ENCODE data around the gene C4B. TPM values are rescaled to one million over a fixed set of nuclear protein-coding genes. Genes with fewer than 3 reads are reported as not detected.
"Not testable (repeated sequence)": the region's sequence is repeated elsewhere in the genome, so short reads cannot be mapped to it uniquely, and the experiment has no call there.

C4B gene
- total RNA-seq, 1 experiment from 2014 or later: 2.6 TPM

DNA sequence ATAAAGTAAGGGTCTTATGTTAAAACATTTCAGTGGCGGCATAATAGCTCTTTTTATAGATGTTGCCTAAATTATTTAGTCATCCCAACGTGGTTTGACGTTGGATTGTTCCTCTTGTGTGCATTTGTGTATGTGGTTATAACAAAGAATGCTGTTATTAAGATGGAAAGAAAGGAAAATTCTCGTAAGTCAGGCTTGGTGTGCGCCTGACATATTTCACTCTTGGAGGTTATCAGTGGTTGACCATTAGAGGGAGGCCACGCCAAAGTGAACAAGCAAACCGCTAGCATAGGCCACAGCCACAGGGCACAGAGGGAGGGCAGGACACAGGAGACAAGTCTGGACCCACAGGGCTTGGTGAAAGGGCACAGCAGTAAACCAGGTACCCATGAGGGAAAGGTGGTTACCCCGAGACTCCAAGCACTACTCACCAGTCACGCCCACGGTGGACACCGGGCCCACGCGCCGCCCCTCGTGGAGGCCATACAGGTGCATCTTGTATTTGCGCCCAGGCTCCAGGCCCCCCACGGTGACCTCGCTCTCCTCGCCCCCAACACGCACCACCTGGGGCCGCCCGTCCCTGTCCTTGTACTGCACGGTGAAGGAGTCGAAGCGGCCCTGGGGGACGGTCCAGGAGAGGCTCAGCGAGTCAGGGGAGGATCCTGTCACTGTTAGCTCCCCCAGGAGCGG is 46.5 kb downstream of the C4B start:
- Histone ChIP-seq H2AFZ (ENCODE audit: low read length) (no peak overlapping the region), H3K9ac (ENCODE audit: low read length) (no peak overlapping the region), H3K9me2 (replicated peaks; ENCODE audit: low read length) (no peaks in the 10 kb centered on the region), H3F3A (ENCODE audit: low read length, unreplicated experiment) (no peaks in the 10 kb centered on the region), H3K9me3 (ENCODE audit: low read length) (no peaks in the 10 kb centered on the region), H3K4me1 (ENCODE audit: insufficient read depth, low read length) (no peaks in the 10 kb centered on the region), H3K36me3 (ENCODE audit: low read depth, low read length) (no peaks in the 10 kb centered on the region), H4K20me1 (ENCODE audit: low read length) (no peaks in the 10 kb centered on the region), H3K4me2 (ENCODE audit: low read length) (no peak overlapping the region), H3K27me3 (ENCODE audit: low read length) (no peaks in the 10 kb centered on the region), H3K79me2 (ENCODE audit: low read length) (no peaks in the 10 kb centered on the region), H3K4me3 (ENCODE audit: low read length) (no peak overlapping the region), H3K27ac (ENCODE audit: low read length) (no peak overlapping the region)
- DNase-seq (no peak), ATAC-seq (peak; percentile 43; the same call in 1 of the 2 replicates)
- BruUV-seq (replicated peaks): no TSS peak
- ChIA-PET POLR2A (ENCODE audit: unreplicated experiment) (no interaction called here), CTCF (no interaction called here)
- intact Hi-C loops (cut with micrococcal nuclease): no loop called here
- TF ChIP-seq EZH2 (IDR thresholded peaks at IDR 0.05; ENCODE audit: low read length, unreplicated experiment) (no peak), EZH2phosphoT487 (IDR thresholded peaks at IDR 0.05; ENCODE audit: borderline replicate concordance, low read length) (no peak)
- TF ChIP-seq, protein P1, sequence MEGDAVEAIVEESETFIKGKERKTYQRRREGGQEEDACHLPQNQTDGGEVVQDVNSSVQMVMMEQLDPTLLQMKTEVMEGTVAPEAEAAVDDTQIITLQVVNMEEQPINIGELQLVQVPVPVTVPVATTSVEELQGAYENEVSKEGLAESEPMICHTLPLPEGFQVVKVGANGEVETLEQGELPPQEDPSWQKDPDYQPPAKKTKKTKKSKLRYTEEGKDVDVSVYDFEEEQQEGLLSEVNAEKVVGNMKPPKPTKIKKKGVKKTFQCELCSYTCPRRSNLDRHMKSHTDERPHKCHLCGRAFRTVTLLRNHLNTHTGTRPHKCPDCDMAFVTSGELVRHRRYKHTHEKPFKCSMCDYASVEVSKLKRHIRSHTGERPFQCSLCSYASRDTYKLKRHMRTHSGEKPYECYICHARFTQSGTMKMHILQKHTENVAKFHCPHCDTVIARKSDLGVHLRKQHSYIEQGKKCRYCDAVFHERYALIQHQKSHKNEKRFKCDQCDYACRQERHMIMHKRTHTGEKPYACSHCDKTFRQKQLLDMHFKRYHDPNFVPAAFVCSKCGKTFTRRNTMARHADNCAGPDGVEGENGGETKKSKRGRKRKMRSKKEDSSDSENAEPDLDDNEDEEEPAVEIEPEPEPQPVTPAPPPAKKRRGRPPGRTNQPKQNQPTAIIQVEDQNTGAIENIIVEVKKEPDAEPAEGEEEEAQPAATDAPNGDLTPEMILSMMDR (conservative IDR thresholded peaks at IDR 0.05; ENCODE audit: low read depth, low read length): no peak

DNA sequence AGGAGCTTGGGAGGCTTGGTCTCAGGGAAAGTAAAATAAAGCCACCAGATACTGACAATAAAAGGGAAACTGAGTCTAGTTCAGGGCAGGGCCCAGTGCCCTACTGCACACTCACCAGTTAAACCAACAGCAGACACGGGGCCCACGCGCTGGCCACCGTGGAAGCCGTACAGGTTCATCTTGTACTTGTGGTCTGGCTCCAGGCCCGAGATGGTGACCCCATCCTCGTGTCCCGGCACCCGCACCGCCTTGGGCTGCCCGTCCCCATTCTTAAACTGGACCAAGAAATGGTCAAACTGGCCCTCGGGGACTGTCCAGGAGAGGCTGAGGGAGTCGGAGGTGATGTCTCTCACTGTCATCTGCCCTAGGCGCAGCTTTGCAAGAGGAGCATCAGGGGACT is 50.1 kb downstream of the C4B start:
- no TSS peak for BruUV-seq (replicated peaks)
- POLR2A ChIA-PET (ENCODE audit: unreplicated experiment): no interaction called here
- Histone ChIP-seq H3K36me3 (ENCODE audit: low read depth, low read length) (no peaks in the 10 kb centered on the region), H3K9me2 (replicated peaks; ENCODE audit: low read length) (no peaks in the 10 kb centered on the region), H3K9ac (ENCODE audit: low read length) (no peak overlapping the region), H3K79me2 (ENCODE audit: low read length) (no peaks in the 10 kb centered on the region), H3K27ac (ENCODE audit: low read length) (no peak overlapping the region), H3K9me3 (ENCODE audit: low read length) (no peaks in the 10 kb centered on the region), H3K4me2 (ENCODE audit: low read length) (no peak overlapping the region), H2AFZ (ENCODE audit: low read length) (no peak overlapping the region), H3K27me3 (ENCODE audit: low read length) (no peaks in the 10 kb centered on the region), H3K4me3 (ENCODE audit: low read length) (no peak overlapping the region), H4K20me1 (ENCODE audit: low read length) (no peaks in the 10 kb centered on the region), H3F3A (ENCODE audit: low read length, unreplicated experiment) (no peaks in the 10 kb centered on the region), H3K4me1 (ENCODE audit: insufficient read depth, low read length) (no peaks in the 10 kb centered on the region)
- CTCF ChIA-PET: no interaction called here
- no peak for DNase-seq
- intact Hi-C loops (cut with micrococcal nuclease): no loop called here
- TF ChIP-seq EZH2 (IDR thresholded peaks at IDR 0.05; ENCODE audit: low read length, unreplicated experiment): no peak
- TF ChIP-seq, protein P1 (conservative IDR thresholded peaks at IDR 0.05; ENCODE audit: low read depth, low read length): no peak
- TF ChIP-seq EZH2phosphoT487 (IDR thresholded peaks at IDR 0.05; ENCODE audit: borderline replicate concordance, low read length): no peak
- no peak for ATAC-seq

DNA sequence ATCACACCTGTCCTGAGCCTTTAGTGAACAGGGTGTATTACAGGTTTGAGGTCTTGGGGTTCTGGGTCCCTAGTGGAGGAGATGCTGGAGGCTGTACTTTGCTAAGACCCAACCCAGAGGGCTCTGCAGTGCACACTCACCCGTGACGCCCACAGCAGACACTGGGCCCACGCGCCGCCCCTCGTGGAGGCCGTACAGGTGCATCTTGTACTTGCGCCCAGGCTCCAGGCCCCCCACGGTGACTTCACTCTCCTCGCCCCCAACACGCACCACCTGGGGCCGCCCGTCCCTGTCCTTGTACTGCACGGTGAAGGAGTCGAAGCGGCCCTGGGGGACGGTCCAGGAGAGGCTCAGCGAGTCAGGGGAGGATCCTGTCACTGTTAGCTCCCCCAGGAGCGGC is 52.9 kb downstream of the C4B start:
- H3K36me3 ChIP-seq (ENCODE audit: low read depth, low read length); H3K9me3 ChIP-seq (ENCODE audit: low read length); H3F3A ChIP-seq (ENCODE audit: low read length, unreplicated experiment); ATAC-seq; H3K4me3 ChIP-seq (ENCODE audit: low read length); POLR2A ChIA-PET (ENCODE audit: unreplicated experiment); H4K20me1 ChIP-seq (ENCODE audit: low read length); H3K4me1 ChIP-seq (ENCODE audit: insufficient read depth, low read length); CTCF ChIA-PET; H3K27ac ChIP-seq (ENCODE audit: low read length); H3K27me3 ChIP-seq (ENCODE audit: low read length); BruUV-seq (replicated peaks); intact Hi-C loops (cut with micrococcal nuclease); H3K9ac ChIP-seq (ENCODE audit: low read length); H2AFZ ChIP-seq (ENCODE audit: low read length); H3K79me2 ChIP-seq (ENCODE audit: low read length); H3K9me2 ChIP-seq (replicated peaks; ENCODE audit: low read length); H3K4me2 ChIP-seq (ENCODE audit: low read length); DNase-seq: not testable (repeated sequence)

DNA sequence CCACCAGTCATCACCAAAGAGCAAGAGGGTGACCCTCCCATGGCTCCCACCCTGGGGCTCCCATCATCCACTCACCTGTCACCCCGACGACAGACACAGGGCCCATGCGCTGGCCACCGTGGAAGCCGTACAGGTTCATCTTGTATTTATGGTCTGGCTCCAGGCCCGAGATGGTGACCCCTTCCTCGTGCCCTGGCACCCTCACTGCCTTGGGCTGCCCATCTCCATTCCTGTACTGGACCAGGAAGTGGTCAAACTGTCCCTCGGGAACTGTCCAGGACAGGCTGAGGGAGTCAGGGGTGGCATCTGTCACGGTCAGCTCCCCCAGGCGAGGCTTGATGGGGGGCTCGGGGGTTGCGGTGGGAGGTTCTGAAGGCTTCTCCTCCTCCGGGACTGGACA is 53.7 kb downstream of the C4B start:
- H3F3A ChIP-seq (ENCODE audit: low read length, unreplicated experiment); H3K9ac ChIP-seq (ENCODE audit: low read length); H3K27me3 ChIP-seq (ENCODE audit: low read length); H3K4me3 ChIP-seq (ENCODE audit: low read length); DNase-seq; H3K27ac ChIP-seq (ENCODE audit: low read length); H3K79me2 ChIP-seq (ENCODE audit: low read length); intact Hi-C loops (cut with micrococcal nuclease); H3K9me2 ChIP-seq (replicated peaks; ENCODE audit: low read length); H3K4me1 ChIP-seq (ENCODE audit: insufficient read depth, low read length); POLR2A ChIA-PET (ENCODE audit: unreplicated experiment); CTCF ChIA-PET; H3K36me3 ChIP-seq (ENCODE audit: low read depth, low read length); H3K9me3 ChIP-seq (ENCODE audit: low read length); H2AFZ ChIP-seq (ENCODE audit: low read length); ATAC-seq; H4K20me1 ChIP-seq (ENCODE audit: low read length); H3K4me2 ChIP-seq (ENCODE audit: low read length): not testable (repeated sequence)
- TSS peak; percentile 62 for BruUV-seq (replicated peaks)
